ENCODE data around the gene ZIC2. TPM values are rescaled to one million over a fixed set of nuclear protein-coding genes. Genes with fewer than 3 reads are reported as not detected.

ZIC2 gene
- total RNA-seq, 1 donor: not detected

DNA sequence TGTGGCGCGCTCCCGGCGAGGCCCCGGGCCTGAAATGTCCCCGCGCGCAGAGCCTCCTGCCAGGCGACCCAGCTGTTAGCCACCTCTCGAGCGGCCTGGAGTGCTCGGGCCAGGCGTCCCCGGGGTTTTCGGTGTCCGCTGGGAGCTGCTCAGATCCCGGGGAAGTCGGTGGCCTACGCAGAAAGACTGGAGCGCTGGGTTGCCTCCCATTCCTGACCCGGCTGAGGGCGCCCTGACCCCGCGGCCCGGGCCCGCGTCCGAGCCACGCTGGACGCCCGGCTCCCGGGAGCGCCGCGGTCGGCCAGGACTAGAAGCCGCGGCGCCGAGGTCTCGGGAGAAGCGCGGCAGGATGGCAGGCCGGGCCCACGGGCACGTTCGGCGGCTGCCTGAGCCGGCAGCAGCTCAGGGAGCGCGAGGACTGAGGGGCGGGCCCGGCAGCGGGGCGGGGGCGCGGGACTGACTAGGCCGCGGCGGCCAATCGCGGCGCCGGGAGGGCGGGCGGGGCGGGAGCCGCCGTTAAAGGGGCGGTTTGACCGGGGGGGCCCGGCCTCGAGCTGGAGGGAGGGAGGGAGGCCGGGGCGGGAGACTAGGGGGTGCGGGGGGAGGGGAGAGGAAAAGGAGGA is 1.3 kb upstream of the ZIC2 start:
- peaks cover 3% of the 10 kb centered on the region for H4K20me1 ChIP-seq (ENCODE audit: insufficient read depth, low read length)
- H3K27ac ChIP-seq (ENCODE audit: low read depth, low read length): no peak overlapping the region
- peaks cover 89% of the 10 kb centered on the region for H3K27me3 ChIP-seq (ENCODE audit: insufficient read depth, low read length)
- H3K4me2 ChIP-seq (ENCODE audit: insufficient read depth, low read length): peak overlapping the region; percentile 71
- TF ChIP-seq, protein P1, sequence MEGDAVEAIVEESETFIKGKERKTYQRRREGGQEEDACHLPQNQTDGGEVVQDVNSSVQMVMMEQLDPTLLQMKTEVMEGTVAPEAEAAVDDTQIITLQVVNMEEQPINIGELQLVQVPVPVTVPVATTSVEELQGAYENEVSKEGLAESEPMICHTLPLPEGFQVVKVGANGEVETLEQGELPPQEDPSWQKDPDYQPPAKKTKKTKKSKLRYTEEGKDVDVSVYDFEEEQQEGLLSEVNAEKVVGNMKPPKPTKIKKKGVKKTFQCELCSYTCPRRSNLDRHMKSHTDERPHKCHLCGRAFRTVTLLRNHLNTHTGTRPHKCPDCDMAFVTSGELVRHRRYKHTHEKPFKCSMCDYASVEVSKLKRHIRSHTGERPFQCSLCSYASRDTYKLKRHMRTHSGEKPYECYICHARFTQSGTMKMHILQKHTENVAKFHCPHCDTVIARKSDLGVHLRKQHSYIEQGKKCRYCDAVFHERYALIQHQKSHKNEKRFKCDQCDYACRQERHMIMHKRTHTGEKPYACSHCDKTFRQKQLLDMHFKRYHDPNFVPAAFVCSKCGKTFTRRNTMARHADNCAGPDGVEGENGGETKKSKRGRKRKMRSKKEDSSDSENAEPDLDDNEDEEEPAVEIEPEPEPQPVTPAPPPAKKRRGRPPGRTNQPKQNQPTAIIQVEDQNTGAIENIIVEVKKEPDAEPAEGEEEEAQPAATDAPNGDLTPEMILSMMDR (IDR thresholded peaks at IDR 0.05; ENCODE audit: extremely low read depth, low read depth, low read length): no peak
- H3K36me3 ChIP-seq (ENCODE audit: insufficient read depth, low read length): no peaks in the 10 kb centered on the region
- DNase-seq (ENCODE audit: insufficient read length, low spot score, missing footprints): peak; percentile 98
- H2AFZ ChIP-seq (ENCODE audit: low read length): no peak overlapping the region
- H3K4me1 ChIP-seq (ENCODE audit: insufficient read depth, low read length): no peaks in the 10 kb centered on the region
- H3K9me3 ChIP-seq (ENCODE audit: low read depth, low read length): no peaks in the 10 kb centered on the region
- peak overlapping the region; percentile 50 for H3K4me3 ChIP-seq (ENCODE audit: insufficient read depth, low read length)
- no peaks in the 10 kb centered on the region for H3K79me2 ChIP-seq (ENCODE audit: insufficient read depth, low read length)

DNA sequence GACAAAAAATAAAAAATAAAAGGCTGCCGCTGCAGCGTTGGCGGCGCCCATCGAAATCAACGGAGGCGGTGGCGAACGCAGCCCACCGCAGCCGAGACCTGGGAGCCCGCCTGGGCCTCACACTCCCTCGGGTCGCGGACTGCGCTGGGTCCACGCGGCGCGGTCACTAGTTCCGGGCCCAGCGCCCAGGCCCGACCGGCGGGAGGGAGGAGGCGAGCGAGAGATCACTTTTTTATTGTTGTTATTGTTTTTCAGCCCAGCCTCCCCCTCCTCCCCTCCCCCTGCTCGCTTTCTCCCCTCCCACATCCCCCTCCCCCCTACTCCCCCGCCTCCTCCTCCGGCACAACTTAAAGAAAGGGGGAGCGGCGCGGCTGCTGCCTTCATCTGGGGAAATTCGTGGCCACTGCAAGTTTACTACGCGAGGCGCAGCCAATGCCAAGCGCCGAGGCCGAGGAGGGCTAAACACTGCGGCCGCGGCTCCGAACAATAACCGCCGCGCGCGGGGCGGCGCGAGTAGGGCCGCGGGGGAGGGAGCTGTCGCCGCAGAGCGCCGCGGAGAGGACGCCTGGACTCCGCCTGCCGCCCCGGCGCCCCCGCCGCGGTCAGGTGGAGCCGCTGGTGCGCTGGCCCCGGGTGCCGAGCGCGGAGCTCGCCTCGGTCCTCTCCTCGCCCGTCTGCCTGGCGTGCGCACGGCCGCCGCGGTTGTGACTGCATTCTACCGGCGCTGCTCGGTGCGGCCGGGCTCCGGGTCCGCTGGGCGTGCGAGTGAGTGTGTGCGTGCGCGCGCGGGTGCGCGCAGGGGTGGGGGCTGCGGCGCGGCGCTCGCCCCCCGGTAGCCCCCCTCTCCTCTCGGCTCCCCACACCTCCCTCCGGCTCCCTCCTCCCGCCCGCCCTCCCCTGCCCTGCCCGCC is 505 bp upstream of the ZIC2 start:
- peak; percentile 89 for DNase-seq (ENCODE audit: insufficient read length, low spot score, missing footprints)
- Histone ChIP-seq H3K4me1 (ENCODE audit: insufficient read depth, low read length) (no peaks in the 10 kb centered on the region), H3K4me2 (ENCODE audit: insufficient read depth, low read length) (peak overlapping the region; percentile 48), H3K27me3 (ENCODE audit: insufficient read depth, low read length) (peaks cover 87% of the 10 kb centered on the region), H3K79me2 (ENCODE audit: insufficient read depth, low read length) (no peaks in the 10 kb centered on the region), H3K36me3 (ENCODE audit: insufficient read depth, low read length) (no peaks in the 10 kb centered on the region), H4K20me1 (ENCODE audit: insufficient read depth, low read length) (peaks cover 3% of the 10 kb centered on the region), H3K4me3 (ENCODE audit: insufficient read depth, low read length) (peak overlapping the region; percentile 45), H3K27ac (ENCODE audit: low read depth, low read length) (no peak overlapping the region), H2AFZ (ENCODE audit: low read length) (no peak overlapping the region), H3K9me3 (ENCODE audit: low read depth, low read length) (no peaks in the 10 kb centered on the region)
- TF ChIP-seq, protein P1 (IDR thresholded peaks at IDR 0.05; ENCODE audit: extremely low read depth, low read depth, low read length): no peak

DNA sequence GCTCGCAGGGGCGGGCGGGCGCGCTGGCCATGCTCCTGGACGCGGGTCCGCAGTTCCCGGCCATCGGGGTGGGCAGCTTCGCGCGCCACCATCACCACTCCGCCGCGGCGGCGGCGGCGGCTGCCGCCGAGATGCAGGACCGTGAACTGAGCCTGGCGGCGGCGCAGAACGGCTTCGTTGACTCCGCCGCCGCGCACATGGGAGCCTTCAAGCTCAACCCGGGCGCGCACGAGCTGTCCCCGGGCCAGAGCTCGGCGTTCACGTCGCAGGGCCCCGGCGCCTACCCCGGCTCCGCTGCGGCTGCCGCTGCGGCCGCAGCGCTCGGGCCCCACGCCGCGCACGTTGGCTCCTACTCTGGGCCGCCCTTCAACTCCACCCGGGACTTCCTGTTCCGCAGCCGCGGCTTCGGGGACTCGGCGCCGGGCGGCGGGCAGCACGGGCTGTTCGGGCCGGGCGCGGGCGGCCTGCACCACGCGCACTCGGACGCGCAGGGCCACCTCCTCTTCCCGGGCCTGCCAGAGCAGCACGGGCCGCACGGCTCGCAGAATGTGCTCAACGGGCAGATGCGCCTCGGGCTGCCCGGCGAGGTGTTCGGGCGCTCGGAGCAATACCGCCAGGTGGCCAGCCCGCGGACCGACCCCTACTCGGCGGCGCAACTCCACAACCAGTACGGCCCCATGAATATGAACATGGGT is 599 bp downstream of the ZIC2 start:
- H3K27me3 ChIP-seq (ENCODE audit: insufficient read depth, low read length): peaks cover 87% of the 10 kb centered on the region
- DNase-seq (ENCODE audit: insufficient read length, low spot score, missing footprints): peak; percentile 68
- H3K9me3 ChIP-seq (ENCODE audit: low read depth, low read length): no peaks in the 10 kb centered on the region
- peaks cover 3% of the 10 kb centered on the region for H4K20me1 ChIP-seq (ENCODE audit: insufficient read depth, low read length)
- H3K79me2 ChIP-seq (ENCODE audit: insufficient read depth, low read length): no peaks in the 10 kb centered on the region
- H3K4me1 ChIP-seq (ENCODE audit: insufficient read depth, low read length): no peaks in the 10 kb centered on the region
- no peak overlapping the region for H3K4me3 ChIP-seq (ENCODE audit: insufficient read depth, low read length)
- TF ChIP-seq, protein P1 (IDR thresholded peaks at IDR 0.05; ENCODE audit: extremely low read depth, low read depth, low read length): no peak
- H2AFZ ChIP-seq (ENCODE audit: low read length): no peak overlapping the region
- no peaks in the 10 kb centered on the region for H3K36me3 ChIP-seq (ENCODE audit: insufficient read depth, low read length)
- H3K4me2 ChIP-seq (ENCODE audit: insufficient read depth, low read length): no peak overlapping the region
- no peak overlapping the region for H3K27ac ChIP-seq (ENCODE audit: low read depth, low read length)

Measured in osteoblast (primary cell).